Measurements from ENCODE around the gene PROSER2. TPM values are rescaled to one million over a fixed set of nuclear protein-coding genes. Genes with fewer than 3 reads are reported as not detected.

Gene PROSER2
- total and polyA plus RNA-seq, 4 donors = 6.5 to 24.9 (median 9.9) TPM

- TF ChIP-seq GABPA (IDR thresholded peaks at IDR 0.05 in 1 of 2, conservative IDR thresholded peaks at IDR 0.05 in 1 of 2) = no peak
- TF ChIP-seq TAF1 (conservative IDR thresholded peaks at IDR 0.05) = no peak
- no peak for TF ChIP-seq FOXA1 (IDR thresholded peaks at IDR 0.05)
- no peak for TF ChIP-seq CTCF (IDR thresholded peaks at IDR 0.05; ENCODE audit: low read depth, low read length, missing input control)
- TF ChIP-seq RAD21 (IDR thresholded peaks at IDR 0.05) = no peak
- no peak for TF ChIP-seq MAX (IDR thresholded peaks at IDR 0.05)
- no peak for TF ChIP-seq NR2F2 (IDR thresholded peaks at IDR 0.05)
Observed at GRCh38 chr10:11775412-11775811, 47.7 kb upstream of the PROSER2 start (continued).

- DNase-seq (ENCODE audit: low spot score) = no peak
- Histone ChIP-seq H3K4me3 (ENCODE audit: low read depth in 1 of 3, low read length in 3 of 3) (no peak overlapping the region), H3K36me3 (ENCODE audit: control insufficient read depth in 4 of 4, insufficient read depth in 3 of 4, low read depth in 1 of 4, low read length in 3 of 4) (no peaks in the 10 kb centered on the region), H3K9me3 (ENCODE audit: control insufficient read depth in 4 of 4, low read length in 3 of 4) (no peaks in the 10 kb centered on the region), H3K9ac (ENCODE audit: low read depth in 1 of 2, low read length in 2 of 2) (no peak overlapping the region), H3K27ac (ENCODE audit: low read depth in 1 of 2, low read length in 2 of 2) (no peak overlapping the region), H3K4me1 (ENCODE audit: control insufficient read depth in 4 of 4, insufficient read depth in 4 of 4, low read length in 3 of 4) (no peaks in the 10 kb centered on the region), H3K27me3 (ENCODE audit: control insufficient read depth in 4 of 4, insufficient read depth in 4 of 4, low read length in 3 of 4) (no peaks in the 10 kb centered on the region)
- TF ChIP-seq JUND (IDR thresholded peaks at IDR 0.05) = no peak
- TF ChIP-seq HNF4G (IDR thresholded peaks at IDR 0.05) = no peak
- no peak for TF ChIP-seq EGR1 (IDR thresholded peaks at IDR 0.05; ENCODE audit: low read depth in 2 of 2)
- no peak for TF ChIP-seq TAF1 (conservative IDR thresholded peaks at IDR 0.05)
- no peak for TF ChIP-seq ZBTB33 (IDR thresholded peaks at IDR 0.05)
- TF ChIP-seq ATF3 (IDR thresholded peaks at IDR 0.05) = no peak
- no peak for TF ChIP-seq SP1 (IDR thresholded peaks at IDR 0.05)
- no peak for TF ChIP-seq CTCF (IDR thresholded peaks at IDR 0.05; ENCODE audit: low read depth, low read length, missing input control)
- no peak for TF ChIP-seq NR2F2 (IDR thresholded peaks at IDR 0.05)
- TF ChIP-seq RXRA (IDR thresholded peaks at IDR 0.05) = no peak
- TF ChIP-seq RAD21 (IDR thresholded peaks at IDR 0.05) = no peak
- TF ChIP-seq FOXA2 (IDR thresholded peaks at IDR 0.05) = no peak
- TF ChIP-seq FOXA1 (IDR thresholded peaks at IDR 0.05) = no peak
- no peak for TF ChIP-seq YY1 (IDR thresholded peaks at IDR 0.05)
- no peak for TF ChIP-seq MAX (IDR thresholded peaks at IDR 0.05)
- no peak for TF ChIP-seq GABPA (IDR thresholded peaks at IDR 0.05 in 1 of 2, conservative IDR thresholded peaks at IDR 0.05 in 1 of 2)
- 89% methylated on average over 3 of the region's 3 CpGs for WGBS
Observed at GRCh38 chr10:11776080-11776479, 47.1 kb upstream of the PROSER2 start.

Data from liver (tissue), 9 donors.